Esophagus squamous epithelium (tissue), 4 donors: ENCODE data around the gene BST1.

Experiments used
- POLR2A ChIP-seq, 4 donors: fragments of 450-650 bp; IDR thresholded peaks; one replicate each; pipeline ENCODE4 v1.6.1; 2017; ENCODE audit warnings: antibody characterized with exemption in 4 of 4, mild to moderate bottlenecking in 4 of 4, moderate library complexity in 3 of 4
- TF ChIP-seq, protein P1 (sequence below), 6 experiments: fragments of 450-650 bp in 4 of 6; fragments of 200-600 bp in 2 of 6; sonication (generic) in 2 of 6; IDR thresholded peaks; one replicate each; pipeline ENCODE4 v1.5.1; 2016 to 2019; ENCODE audit warnings: antibody characterized with exemption in 6 of 6, mild to moderate bottlenecking in 4 of 6, moderate library complexity in 4 of 6

DNA sequence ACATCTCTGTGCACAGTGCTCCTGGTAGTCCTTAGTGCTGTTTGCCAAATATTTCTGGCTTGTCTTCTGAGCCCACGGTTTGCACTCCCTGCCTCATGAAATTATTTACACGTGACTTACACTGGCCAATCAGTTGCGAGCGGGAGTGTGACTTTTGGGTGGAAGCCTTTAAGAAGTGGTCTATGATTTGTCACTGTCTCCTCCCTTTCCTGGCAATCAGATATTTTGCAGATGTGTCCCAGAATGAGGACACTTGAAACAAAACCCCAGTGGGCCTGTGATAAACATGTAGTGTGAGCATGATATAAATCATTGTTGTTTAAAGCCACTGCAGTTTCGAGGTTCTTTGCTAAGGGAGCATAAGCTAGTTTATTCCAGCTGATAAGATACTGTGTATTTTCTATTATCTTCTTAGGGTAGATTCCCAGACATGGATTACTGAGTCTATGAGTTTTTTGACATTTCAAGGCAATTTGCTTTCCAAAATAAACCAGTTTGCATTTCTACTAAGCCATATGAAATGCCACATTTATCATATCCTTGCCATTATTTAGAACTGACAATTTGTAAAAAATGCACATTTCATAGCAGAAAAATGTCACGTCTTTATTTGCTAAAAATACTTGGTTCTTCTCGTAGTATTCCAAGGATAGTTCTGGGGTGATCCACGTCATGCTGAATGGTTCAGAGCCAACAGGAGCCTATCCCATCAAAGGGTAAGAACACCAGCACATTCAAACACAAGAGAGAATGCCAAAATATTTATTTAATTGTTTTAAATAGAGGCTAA is 12.0 kb downstream of the BST1 start:
- TF ChIP-seq, protein P1, sequence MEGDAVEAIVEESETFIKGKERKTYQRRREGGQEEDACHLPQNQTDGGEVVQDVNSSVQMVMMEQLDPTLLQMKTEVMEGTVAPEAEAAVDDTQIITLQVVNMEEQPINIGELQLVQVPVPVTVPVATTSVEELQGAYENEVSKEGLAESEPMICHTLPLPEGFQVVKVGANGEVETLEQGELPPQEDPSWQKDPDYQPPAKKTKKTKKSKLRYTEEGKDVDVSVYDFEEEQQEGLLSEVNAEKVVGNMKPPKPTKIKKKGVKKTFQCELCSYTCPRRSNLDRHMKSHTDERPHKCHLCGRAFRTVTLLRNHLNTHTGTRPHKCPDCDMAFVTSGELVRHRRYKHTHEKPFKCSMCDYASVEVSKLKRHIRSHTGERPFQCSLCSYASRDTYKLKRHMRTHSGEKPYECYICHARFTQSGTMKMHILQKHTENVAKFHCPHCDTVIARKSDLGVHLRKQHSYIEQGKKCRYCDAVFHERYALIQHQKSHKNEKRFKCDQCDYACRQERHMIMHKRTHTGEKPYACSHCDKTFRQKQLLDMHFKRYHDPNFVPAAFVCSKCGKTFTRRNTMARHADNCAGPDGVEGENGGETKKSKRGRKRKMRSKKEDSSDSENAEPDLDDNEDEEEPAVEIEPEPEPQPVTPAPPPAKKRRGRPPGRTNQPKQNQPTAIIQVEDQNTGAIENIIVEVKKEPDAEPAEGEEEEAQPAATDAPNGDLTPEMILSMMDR (IDR thresholded peaks at IDR 0.05): no peak
- TF ChIP-seq POLR2A (IDR thresholded peaks at IDR 0.05): no peak
